Lower leg skin (tissue), 3 donors: ENCODE data around the gene CHD2.

Source experiments
- POLR2A ChIP-seq, 2 donors: fragments of 450-650 bp; IDR thresholded peaks; one replicate each; pipeline ENCODE4 v1.6.1; 2016 to 2017; ENCODE audit warnings: antibody characterized with exemption in 2 of 2, mild to moderate bottlenecking in 1 of 2, moderate library complexity in 1 of 2
- TF ChIP-seq, protein P1 (sequence below), 3 donors: fragments of 450-650 bp; IDR thresholded peaks; one replicate each; pipeline ENCODE4 v1.5.1; 2016; ENCODE audit warnings: antibody characterized with exemption in 3 of 3, mild to moderate bottlenecking in 3 of 3, moderate library complexity in 2 of 3

DNA sequence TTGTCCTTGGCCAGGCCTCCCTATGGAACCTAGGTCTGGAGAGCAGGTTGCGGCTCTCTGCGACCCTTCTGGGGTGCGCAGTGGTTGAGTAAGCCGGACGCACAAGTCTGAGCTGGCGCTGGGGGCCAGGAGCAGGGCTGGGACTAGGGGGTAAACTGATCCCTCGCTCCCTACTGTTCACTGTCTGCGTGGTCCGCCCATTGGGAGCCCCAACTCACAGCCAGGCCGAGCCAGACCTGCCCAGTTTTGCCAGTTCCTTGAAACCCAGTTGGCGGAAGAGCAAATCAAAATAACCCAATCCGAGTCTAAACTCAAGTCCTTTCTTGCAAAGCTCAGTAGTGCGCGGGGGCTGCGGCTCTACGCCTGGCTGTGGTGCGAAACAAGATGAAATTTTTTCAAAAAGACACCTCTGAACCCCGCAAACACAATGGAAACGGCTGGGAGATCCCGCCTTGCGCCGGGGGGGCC, 171.4 kb downstream of the CHD2 start:
- TF ChIP-seq POLR2A (IDR thresholded peaks at IDR 0.05): no peak
- TF ChIP-seq, protein P1, sequence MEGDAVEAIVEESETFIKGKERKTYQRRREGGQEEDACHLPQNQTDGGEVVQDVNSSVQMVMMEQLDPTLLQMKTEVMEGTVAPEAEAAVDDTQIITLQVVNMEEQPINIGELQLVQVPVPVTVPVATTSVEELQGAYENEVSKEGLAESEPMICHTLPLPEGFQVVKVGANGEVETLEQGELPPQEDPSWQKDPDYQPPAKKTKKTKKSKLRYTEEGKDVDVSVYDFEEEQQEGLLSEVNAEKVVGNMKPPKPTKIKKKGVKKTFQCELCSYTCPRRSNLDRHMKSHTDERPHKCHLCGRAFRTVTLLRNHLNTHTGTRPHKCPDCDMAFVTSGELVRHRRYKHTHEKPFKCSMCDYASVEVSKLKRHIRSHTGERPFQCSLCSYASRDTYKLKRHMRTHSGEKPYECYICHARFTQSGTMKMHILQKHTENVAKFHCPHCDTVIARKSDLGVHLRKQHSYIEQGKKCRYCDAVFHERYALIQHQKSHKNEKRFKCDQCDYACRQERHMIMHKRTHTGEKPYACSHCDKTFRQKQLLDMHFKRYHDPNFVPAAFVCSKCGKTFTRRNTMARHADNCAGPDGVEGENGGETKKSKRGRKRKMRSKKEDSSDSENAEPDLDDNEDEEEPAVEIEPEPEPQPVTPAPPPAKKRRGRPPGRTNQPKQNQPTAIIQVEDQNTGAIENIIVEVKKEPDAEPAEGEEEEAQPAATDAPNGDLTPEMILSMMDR (IDR thresholded peaks at IDR 0.05): no peak
